Endothelial cell of umbilical vein (primary cell): ENCODE measurements around the gene SNX5. TPM values are rescaled to one million over a fixed set of nuclear protein-coding genes. Genes with fewer than 3 reads are reported as not detected.

Source experiments
- BruUV-seq: library from RNA; stranded (reverse); fragments of 400-500 nt; replicated peaks from 2 replicates; lab custom pipeline; 2021; lab: Mats Ljungman, UMichigan
- CTCF ChIA-PET: fragments of 300-600, 350-600 bp; sonication (Branson Sonifier 250); formaldehyde crosslinking; loops from one replicate; lab custom pipeline; 2021; ENCODE audit warnings: antibody characterized with exemption, inconsistent platforms; lab: Charles Lee
- POLR2A ChIA-PET: fragments of 300-600, 350-600 bp; sonication (Branson Sonifier 250); formaldehyde crosslinking; loops from one replicate; lab custom pipeline; 2021; ENCODE audit warnings: antibody characterized with exemption, inconsistent platforms; lab: Charles Lee
- DNase-seq: peaks from one replicate; pipeline ENCODE4 v3.0.0-alpha.2; 2011; ENCODE audit warnings: low read depth, low spot score
- FAIRE-seq: peaks from 2 replicates; lab custom pipeline; 2011; peaks lifted over from hg19 to GRCh38; lab: Jason Lieb, UNC
- H2AFZ ChIP-seq: 2 replicates; pipeline ENCODE4 v1.6.0; 2012; ENCODE audit warnings: low read depth, low read length, control low read depth, inconsistent platforms
- H3K27ac ChIP-seq: 2 replicates; pipeline ENCODE4 v1.5.1; 2011; ENCODE audit warnings: low read depth, mild to moderate bottlenecking, control low read depth, low read length, moderate library complexity; ENCODE audit not compliant: insufficient read depth
- H3K27me3 ChIP-seq, 2 experiments: 2 replicates each; pipeline versions ENCODE4 v1.6.0 to v1.6.1; 2011; ENCODE audit warnings: low read length in 2 of 2, mixed read lengths in 1 of 2; ENCODE audit not compliant: control insufficient read depth in 2 of 2, insufficient read depth in 2 of 2
- H3K36me3 ChIP-seq, 2 experiments: 2 replicates in 1 of 2; 3 replicates in 1 of 2; pipeline ENCODE4 v1.5.1; 2011; ENCODE audit warnings: low read length in 2 of 2, mild to moderate bottlenecking in 1 of 2, moderate library complexity in 1 of 2; ENCODE audit not compliant: control insufficient read depth in 2 of 2, insufficient read depth in 2 of 2; ENCODE audit errors: extremely low read depth in 1 of 2
- H3K4me1 ChIP-seq: 3 replicates; pipeline ENCODE4 v1.5.1; 2011; ENCODE audit warnings: mild to moderate bottlenecking, low read length; ENCODE audit not compliant: control insufficient read depth, insufficient read depth; ENCODE audit errors: extremely low read depth
- H3K4me2 ChIP-seq: 2 replicates; pipeline ENCODE4 v1.6.1; 2011; ENCODE audit warnings: low read length, control low read depth, mixed read lengths; ENCODE audit not compliant: insufficient read depth
- H3K4me3 ChIP-seq, 3 experiments: fragments of 200-600 bp in 1 of 3; sonication (generic), shearing (Covaris generic) in 1 of 3; replicated peaks in 1 of 3; 2 replicates each; pipeline ENCODE4 v1.5.1; 2011 to 2016; ENCODE audit warnings: control low read depth in 3 of 3, low read length in 3 of 3, mild to moderate bottlenecking in 2 of 3, inconsistent platforms in 1 of 3, low read depth in 1 of 3, moderate library complexity in 1 of 3; ENCODE audit not compliant: insufficient read depth in 1 of 3
- H3K79me2 ChIP-seq: 2 replicates; pipeline ENCODE4 v1.6.0; 2012; ENCODE audit warnings: low read length, inconsistent platforms; ENCODE audit not compliant: control insufficient read depth, insufficient read depth
- H3K9ac ChIP-seq: replicated peaks from 2 replicates; pipeline ENCODE3; 2011; ENCODE audit warnings: low read length, control low read depth; ENCODE audit not compliant: insufficient read depth; ENCODE audit errors: extremely low read depth
- H3K9me1 ChIP-seq: replicated peaks from 3 replicates; pipeline ENCODE4 v1.6.0; 2011; ENCODE audit warnings: mild to moderate bottlenecking, low read length; ENCODE audit not compliant: control insufficient read depth, insufficient read depth; ENCODE audit errors: extremely low read depth
- H3K9me3 ChIP-seq: replicated peaks from 2 replicates; pipeline ENCODE4 v1.5.1; 2012; ENCODE audit warnings: low read length, inconsistent platforms; ENCODE audit not compliant: control insufficient read depth, insufficient read depth
- H4K20me1 ChIP-seq: replicated peaks from 2 replicates; pipeline ENCODE3; 2011; ENCODE audit warnings: mild to moderate bottlenecking, low read length; ENCODE audit not compliant: control insufficient read depth, insufficient read depth; ENCODE audit errors: extremely low read depth
- EZH2 ChIP-seq: IDR thresholded peaks from 2 replicates; pipeline ENCODE4 v1.6.1; 2012; ENCODE audit warnings: borderline replicate concordance, low read depth, mild to moderate bottlenecking, moderate library complexity, low read length, inconsistent platforms; ENCODE audit not compliant: severe bottlenecking
- FOS ChIP-seq: IDR thresholded peaks from 2 replicates; pipeline ENCODE4 v1.6.1; 2011; ENCODE audit warnings: mild to moderate bottlenecking, low read length, moderate library complexity, borderline replicate concordance; ENCODE audit not compliant: insufficient read depth
- GATA2 ChIP-seq: IDR thresholded peaks from 2 replicates; pipeline ENCODE4 v1.7.0; 2011; ENCODE audit warnings: low read depth, mild to moderate bottlenecking, moderate library complexity, mixed read lengths, low read length; ENCODE audit not compliant: insufficient read length, insufficient read depth
- JUN ChIP-seq: IDR thresholded peaks from 2 replicates; pipeline ENCODE4 v1.6.1; 2011; ENCODE audit warnings: borderline replicate concordance, low read depth; ENCODE audit not compliant: insufficient read length, insufficient read depth
- MAX ChIP-seq: IDR thresholded peaks from 2 replicates; pipeline ENCODE4 v1.6.1; 2011; ENCODE audit not compliant: insufficient read depth, insufficient read length
- MYC ChIP-seq: IDR thresholded peaks from one replicate; pipeline ENCODE4 v1.6.1; 2011; ENCODE audit warnings: mild to moderate bottlenecking, low read depth, low read length
- POLR2A ChIP-seq: IDR thresholded peaks from 2 replicates; pipeline ENCODE4 v1.6.1; 2012; ENCODE audit warnings: low read depth, mild to moderate bottlenecking, control low read depth, low read length
- POLR2AphosphoS5 ChIP-seq: IDR thresholded peaks from 2 replicates; pipeline ENCODE4 v1.6.1; 2012; ENCODE audit warnings: low read depth, mild to moderate bottlenecking, control low read depth, low read length, moderate library complexity; ENCODE audit not compliant: insufficient read depth
- dilution Hi-C: fragments of 300-500 bp; cut with MboI; formaldehyde crosslinking; loops from one replicate; pipeline ENCODE4 v1.15.0; 2019; ENCODE audit warnings: low sequenced_read_pairs; ENCODE audit not compliant: extremely low pct_ligation_motif_present
- intact Hi-C: fragments of 100-400 bp; cut with micrococcal nuclease; formaldehyde crosslinking; loops from one replicate; pipeline ENCODE4 v1.10.0; 2022
- polyA plus RNA-seq, 4 experiments: library from polyadenylated mRNA; depleted of rRNA in 3 of 4; stranded (reverse) in 3 of 4; unstranded in 1 of 4; fragments of >200 nt; gene quantifications; 2 replicates each; pipeline versions ENCODE4 v1.2.1 to v1.2.3, GENCODE V29; 2011 to 2012; ENCODE audit warnings: missing spikeins in 1 of 4
- total RNA-seq: library from RNA; stranded (reverse); gene quantifications from 2 replicates; pipeline ENCODE4 v1.2.3, GENCODE V29; 2021
- TF ChIP-seq, protein P1 (sequence below), 2 donors: IDR thresholded peaks; 1 replicate in 1 of 2; 2 replicates in 1 of 2; pipeline ENCODE4 v1.5.1; 2011; ENCODE audit warnings: low read length in 2 of 2, mild to moderate bottlenecking in 2 of 2, moderate library complexity in 2 of 2, control low read depth in 1 of 2, inconsistent platforms in 1 of 2, low read depth in 1 of 2; ENCODE audit not compliant: insufficient read depth in 1 of 2; ENCODE audit errors: extremely low read depth in 1 of 2

Gene SNX5
- total and polyA plus RNA-seq, 2 donors (not counting 3 experiments of a cell fraction or from before 2014, with no cell fraction given), result 76.2 to 121 TPM

DNA sequence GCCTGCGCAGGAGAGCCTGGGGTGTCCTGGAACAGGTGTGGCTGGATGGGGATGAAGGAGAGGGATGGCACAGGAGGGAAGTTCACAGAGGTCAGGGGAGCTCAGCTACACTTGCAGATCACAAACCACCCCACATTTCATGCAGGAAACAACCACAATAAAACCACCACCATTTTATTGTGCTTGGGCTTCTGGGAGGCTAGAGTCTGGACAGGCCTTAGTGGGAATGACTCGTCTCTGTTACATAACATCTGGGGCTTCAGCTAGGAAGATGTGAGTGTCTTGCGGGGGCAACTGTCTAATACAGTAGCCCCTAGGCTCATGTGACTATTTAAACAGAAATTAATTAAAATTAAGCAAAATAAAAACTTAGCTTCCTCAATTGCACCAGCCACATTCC, 33.4 kb downstream of the SNX5 start:
- Histone ChIP-seq H3K4me1 (peaks cover 14% of the 10 kb centered on the region), H3K9ac (no peak overlapping the region), H3K27me3 (no peaks in the 10 kb centered on the region), H3K4me3 (no peak overlapping the region), H3K79me2 (no peaks in the 10 kb centered on the region), H3K9me1 (no peaks in the 10 kb centered on the region), H3K9me3 (no peaks in the 10 kb centered on the region), H3K27ac (no peak overlapping the region), H2AFZ (no peak overlapping the region), H4K20me1 (no peaks in the 10 kb centered on the region), H3K4me2 (no peak overlapping the region), H3K36me3 (no peaks in the 10 kb centered on the region)
- TF ChIP-seq, protein P1, sequence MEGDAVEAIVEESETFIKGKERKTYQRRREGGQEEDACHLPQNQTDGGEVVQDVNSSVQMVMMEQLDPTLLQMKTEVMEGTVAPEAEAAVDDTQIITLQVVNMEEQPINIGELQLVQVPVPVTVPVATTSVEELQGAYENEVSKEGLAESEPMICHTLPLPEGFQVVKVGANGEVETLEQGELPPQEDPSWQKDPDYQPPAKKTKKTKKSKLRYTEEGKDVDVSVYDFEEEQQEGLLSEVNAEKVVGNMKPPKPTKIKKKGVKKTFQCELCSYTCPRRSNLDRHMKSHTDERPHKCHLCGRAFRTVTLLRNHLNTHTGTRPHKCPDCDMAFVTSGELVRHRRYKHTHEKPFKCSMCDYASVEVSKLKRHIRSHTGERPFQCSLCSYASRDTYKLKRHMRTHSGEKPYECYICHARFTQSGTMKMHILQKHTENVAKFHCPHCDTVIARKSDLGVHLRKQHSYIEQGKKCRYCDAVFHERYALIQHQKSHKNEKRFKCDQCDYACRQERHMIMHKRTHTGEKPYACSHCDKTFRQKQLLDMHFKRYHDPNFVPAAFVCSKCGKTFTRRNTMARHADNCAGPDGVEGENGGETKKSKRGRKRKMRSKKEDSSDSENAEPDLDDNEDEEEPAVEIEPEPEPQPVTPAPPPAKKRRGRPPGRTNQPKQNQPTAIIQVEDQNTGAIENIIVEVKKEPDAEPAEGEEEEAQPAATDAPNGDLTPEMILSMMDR (IDR thresholded peaks at IDR 0.05; ENCODE audit: extremely low read depth in 1 of 2, insufficient read depth in 1 of 2, low read depth in 1 of 2, low read length in 2 of 2), result no peak
- no peak for TF ChIP-seq MAX
- TF ChIP-seq FOS, result no peak
- no peak for TF ChIP-seq EZH2
- TF ChIP-seq MYC, result no peak
- TF ChIP-seq POLR2A, result no peak
- no peak for TF ChIP-seq JUN
- no peak for TF ChIP-seq GATA2
- TF ChIP-seq POLR2AphosphoS5, result no peak
- DNase-seq (no peak), FAIRE-seq (no peak)
- BruUV-seq, result no TSS peak
- ChIA-PET POLR2A (no interaction called here), CTCF (no interaction called here)
- intact Hi-C loops (loop anchor here (5.0 kb wide), 1 partner anchor 403 kb away; the partner anchor contains the start of gene BFSP1), dilution Hi-C loops (no loop called here)
